PC-9 (cell line): Measurements from ENCODE around the gene IP6K3. TPM values are rescaled to one million over a fixed set of nuclear protein-coding genes. Genes with fewer than 3 reads are reported as not detected.

Experiments used
- BruUV-seq: library from RNA; stranded (reverse); fragments of 400-500 nt; replicated peaks from 2 replicates; lab custom pipeline; 2021; lab: Mats Ljungman, UMichigan
- CTCF ChIA-PET: fragments of 300-600 bp; sonication (Branson Sonifier 250); formaldehyde crosslinking; loops from one replicate; lab custom pipeline; 2022; ENCODE audit warnings: antibody characterized with exemption; lab: Charles Lee
- POLR2A ChIA-PET: fragments of 300-600 bp; sonication (Branson Sonifier 250); formaldehyde crosslinking; loops from one replicate; lab custom pipeline; 2022; ENCODE audit warnings: antibody characterized with exemption; ENCODE audit not compliant: unreplicated experiment; lab: Charles Lee
- DNase-seq, 2 experiments: peaks; one replicate each; pipeline versions ENCODE4 v3.0.0 to v3.0.0-alpha.2; 2015 to 2022; ENCODE audit warnings: mixed read lengths in 1 of 2
- H2AFZ ChIP-seq: fragments of 200-600 bp; sonication (generic); 2 replicates; pipeline ENCODE4 v1.8.1; 2017; ENCODE audit warnings: antibody characterized with exemption
- H3F3A ChIP-seq: fragments of 200-600 bp; sonication (generic); 2 replicates; pipeline ENCODE4 v1.8.1; 2017; ENCODE audit warnings: antibody characterized with exemption, mild to moderate bottlenecking, low read depth; ENCODE audit not compliant: insufficient read depth
- H3K27ac ChIP-seq: fragments of 200-600 bp; sonication (generic); 2 replicates; pipeline ENCODE4 v1.6.1; 2016; ENCODE audit warnings: mixed run types
- H3K27me3 ChIP-seq: fragments of 200-600 bp; sonication (generic); 2 replicates; pipeline ENCODE4 v1.6.1; 2016; ENCODE audit warnings: low read depth, mixed run types; ENCODE audit not compliant: insufficient read depth
- H3K36me3 ChIP-seq: fragments of 200-600 bp; sonication (generic); 2 replicates; pipeline ENCODE4 v1.6.1; 2016; ENCODE audit warnings: low read depth, mixed run types
- H3K4me1 ChIP-seq: fragments of 200-600 bp; sonication (generic); replicated peaks from 2 replicates; pipeline ENCODE4 v1.6.1; 2016; ENCODE audit warnings: mixed run types; ENCODE audit not compliant: insufficient read depth
- H3K4me2 ChIP-seq: fragments of 200-600 bp; sonication (generic); 2 replicates; pipeline ENCODE4 v1.6.1; 2017; ENCODE audit warnings: mixed run types
- H3K4me3 ChIP-seq: fragments of 200-600 bp; sonication (generic); 2 replicates; pipeline ENCODE4 v1.6.1; 2016; ENCODE audit warnings: mixed run types
- H3K79me2 ChIP-seq: fragments of 200-600 bp; sonication (generic); 2 replicates; pipeline ENCODE4 v1.6.1; 2017; ENCODE audit warnings: low read depth, mixed run types
- H3K9me2 ChIP-seq: fragments of 200-600 bp; sonication (generic); 2 replicates; pipeline ENCODE4 v1.8.1; 2017; ENCODE audit warnings: mild to moderate bottlenecking; ENCODE audit not compliant: insufficient read depth
- H3K9me3 ChIP-seq: fragments of 200-600 bp; sonication (generic); 2 replicates; pipeline ENCODE4 v1.8.1; 2016; ENCODE audit warnings: low read depth; ENCODE audit not compliant: insufficient read depth
- H4K20me1 ChIP-seq: fragments of 200-600 bp; sonication (generic); 2 replicates; pipeline ENCODE4 v1.8.1; 2017; ENCODE audit not compliant: insufficient read depth
- EZH2 ChIP-seq: fragments of 200-600 bp; sonication (generic); IDR thresholded peaks from 2 replicates; pipeline ENCODE4 v1.8.0; 2017; ENCODE audit warnings: antibody characterized with exemption, low read depth
- intact Hi-C: fragments of 100-400 bp; cut with micrococcal nuclease; formaldehyde crosslinking; loops from one replicate; pipeline ENCODE4 v1.10.0; 2022; ENCODE audit not compliant: unreplicated experiment
- total RNA-seq: library from RNA; stranded (reverse); gene quantifications from 2 replicates; pipeline ENCODE4 v1.2.3, GENCODE V29; 2021
- TF ChIP-seq, protein P1 (sequence below): fragments of 200-600 bp; sonication (generic); conservative IDR thresholded peaks from 2 replicates; pipeline ENCODE4 v1.6.1; 2017; ENCODE audit warnings: mixed run types, antibody characterized with exemption, mild to moderate bottlenecking, moderate library complexity

The IP6K3 gene
- total RNA-seq, 1 experiment from 2014 or later, result not detected

DNA sequence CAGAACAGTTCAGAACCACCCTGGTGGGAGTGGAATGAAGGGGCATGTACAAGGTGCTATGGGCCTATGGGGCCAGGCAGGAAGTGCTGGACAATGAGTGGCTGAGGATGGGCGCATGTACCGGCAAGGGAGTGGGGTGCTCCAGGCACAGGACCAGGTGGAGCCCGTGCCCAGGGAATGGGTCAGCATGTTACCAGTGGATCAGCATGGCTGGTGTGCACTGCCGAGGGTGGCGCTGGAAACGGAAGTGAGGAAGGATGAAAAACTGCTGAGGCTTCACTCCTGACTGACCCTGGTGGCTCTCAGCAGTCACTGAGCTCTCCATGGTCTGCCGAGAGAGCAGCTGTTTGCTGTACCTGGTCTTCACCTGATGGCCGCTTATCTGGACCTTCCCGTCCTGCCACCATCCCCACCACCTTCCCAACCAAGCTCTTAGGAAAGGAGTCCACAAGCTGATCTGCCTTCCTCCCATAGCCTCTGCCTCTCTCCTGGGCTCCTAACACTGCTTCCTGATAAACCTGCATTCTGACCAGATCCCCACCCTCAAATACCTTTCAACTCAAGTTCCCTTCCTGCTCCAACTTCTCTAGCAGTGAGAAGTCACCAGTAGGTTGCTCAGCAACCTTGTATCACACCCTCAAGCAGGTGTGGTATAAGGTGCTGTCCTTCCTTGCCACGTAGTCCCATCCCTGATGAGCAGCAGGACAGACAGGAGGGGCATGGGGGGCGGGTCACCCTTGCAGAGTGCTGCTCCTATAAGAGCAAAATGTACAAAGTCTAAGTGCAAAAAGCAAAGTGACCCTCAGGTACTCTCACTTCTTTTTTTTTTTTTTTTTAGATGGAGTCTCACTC is 42.3 kb downstream of the IP6K3 start:
- Histone ChIP-seq H3K9me2 (no peaks in the 10 kb centered on the region), H3F3A (peaks cover 41% of the 10 kb centered on the region), H4K20me1 (peaks cover 11% of the 10 kb centered on the region; the same call in 1 of the 2 replicates), H3K27me3 (no peaks in the 10 kb centered on the region), H3K4me1 (no peaks in the 10 kb centered on the region), H3K9me3 (no peaks in the 10 kb centered on the region), H3K27ac (no peak overlapping the region), H3K4me2 (no peak overlapping the region), H2AFZ (no peak overlapping the region), H3K79me2 (peaks cover 11% of the 10 kb centered on the region), H3K36me3 (peaks cover 26% of the 10 kb centered on the region; the same call in 1 of the 2 replicates), H3K4me3 (no peak overlapping the region)
- no peak for TF ChIP-seq EZH2
- POLR2A ChIA-PET, result interaction anchor here (0.6 kb wide), 2 partner anchors 10 to 234 kb away, joined by 3 to 18 read pairs; no protein-coding TSS in a partner anchor
- BruUV-seq, result no TSS peak
- CTCF ChIA-PET, result interaction anchor here (0.7 kb wide), 1 partner anchor 82 kb away, joined by 4 read pairs; no protein-coding TSS in a partner anchor
- intact Hi-C loops, result loop anchor here (10.0 kb wide), 1 partner anchor 860 kb away; the partner anchor contains the start of gene PSMB8
- no peak for DNase-seq

DNA sequence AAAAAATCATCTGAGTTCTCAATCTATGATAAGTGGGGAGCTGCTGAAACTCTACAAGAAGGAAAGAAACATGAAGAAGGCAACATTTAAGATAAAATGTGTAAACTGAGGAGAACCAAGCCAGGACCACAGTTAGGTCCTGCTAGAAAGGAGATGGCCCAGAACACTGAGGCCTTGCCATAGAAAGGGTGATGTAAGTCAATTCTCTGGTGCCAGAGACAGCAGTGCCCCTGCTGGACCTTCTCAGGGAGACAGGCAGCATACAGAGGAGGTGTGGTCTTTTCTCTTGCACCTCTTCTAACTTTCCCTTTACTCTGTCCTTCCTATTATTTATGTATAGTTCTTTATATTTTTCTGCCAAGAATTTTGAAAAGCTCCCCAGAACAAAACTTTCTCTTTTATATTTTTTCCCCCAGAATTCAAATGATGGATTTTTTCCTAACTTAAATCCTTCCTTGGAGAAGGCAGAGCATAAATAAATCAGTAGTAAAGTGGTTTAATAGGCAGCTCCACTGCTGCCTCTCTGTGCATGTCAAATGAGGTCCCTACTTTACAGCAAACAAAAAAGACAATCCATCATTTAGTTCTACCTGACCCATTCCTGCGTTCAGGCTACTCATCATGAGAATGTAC is 44.2 kb downstream of the IP6K3 start:
- peaks cover 56% of the 10 kb centered on the region for H3F3A ChIP-seq
- no peak overlapping the region for H3K4me2 ChIP-seq
- H3K4me1 ChIP-seq, result no peaks in the 10 kb centered on the region
- peaks cover 11% of the 10 kb centered on the region for H4K20me1 ChIP-seq
- H3K79me2 ChIP-seq, result peaks cover 6% of the 10 kb centered on the region; the same call in 1 of the 2 replicates
- H3K27ac ChIP-seq, result no peak overlapping the region
- ChIA-PET POLR2A (interaction anchor here (0.6 kb wide), 2 partner anchors 148 to 367 kb away, joined by 10 to 18 read pairs; no protein-coding TSS in a partner anchor), CTCF (interaction anchor here (0.6 to 1.0 kb wide), 2 partner anchors 60 to 196 kb away, joined by 3 to 4 read pairs; no protein-coding TSS in a partner anchor)
- H3K27me3 ChIP-seq, result no peaks in the 10 kb centered on the region
- TF ChIP-seq, protein P1, sequence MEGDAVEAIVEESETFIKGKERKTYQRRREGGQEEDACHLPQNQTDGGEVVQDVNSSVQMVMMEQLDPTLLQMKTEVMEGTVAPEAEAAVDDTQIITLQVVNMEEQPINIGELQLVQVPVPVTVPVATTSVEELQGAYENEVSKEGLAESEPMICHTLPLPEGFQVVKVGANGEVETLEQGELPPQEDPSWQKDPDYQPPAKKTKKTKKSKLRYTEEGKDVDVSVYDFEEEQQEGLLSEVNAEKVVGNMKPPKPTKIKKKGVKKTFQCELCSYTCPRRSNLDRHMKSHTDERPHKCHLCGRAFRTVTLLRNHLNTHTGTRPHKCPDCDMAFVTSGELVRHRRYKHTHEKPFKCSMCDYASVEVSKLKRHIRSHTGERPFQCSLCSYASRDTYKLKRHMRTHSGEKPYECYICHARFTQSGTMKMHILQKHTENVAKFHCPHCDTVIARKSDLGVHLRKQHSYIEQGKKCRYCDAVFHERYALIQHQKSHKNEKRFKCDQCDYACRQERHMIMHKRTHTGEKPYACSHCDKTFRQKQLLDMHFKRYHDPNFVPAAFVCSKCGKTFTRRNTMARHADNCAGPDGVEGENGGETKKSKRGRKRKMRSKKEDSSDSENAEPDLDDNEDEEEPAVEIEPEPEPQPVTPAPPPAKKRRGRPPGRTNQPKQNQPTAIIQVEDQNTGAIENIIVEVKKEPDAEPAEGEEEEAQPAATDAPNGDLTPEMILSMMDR, result peak; percentile 62
- no peak for TF ChIP-seq EZH2
- intact Hi-C loops, result loop anchor here (10.0 kb wide), 1 partner anchor 858 kb away; the partner anchor contains the start of gene PSMB8
- BruUV-seq, result no TSS peak
- H3K9me3 ChIP-seq, result no peaks in the 10 kb centered on the region
- no peaks in the 10 kb centered on the region for H3K9me2 ChIP-seq
- H3K36me3 ChIP-seq, result peaks cover 12% of the 10 kb centered on the region; the same call in 1 of the 2 replicates
- H3K4me3 ChIP-seq, result no peak overlapping the region
- H2AFZ ChIP-seq, result no peak overlapping the region
- DNase-seq, result peak in 1 of 2 experiments; percentile 45

DNA sequence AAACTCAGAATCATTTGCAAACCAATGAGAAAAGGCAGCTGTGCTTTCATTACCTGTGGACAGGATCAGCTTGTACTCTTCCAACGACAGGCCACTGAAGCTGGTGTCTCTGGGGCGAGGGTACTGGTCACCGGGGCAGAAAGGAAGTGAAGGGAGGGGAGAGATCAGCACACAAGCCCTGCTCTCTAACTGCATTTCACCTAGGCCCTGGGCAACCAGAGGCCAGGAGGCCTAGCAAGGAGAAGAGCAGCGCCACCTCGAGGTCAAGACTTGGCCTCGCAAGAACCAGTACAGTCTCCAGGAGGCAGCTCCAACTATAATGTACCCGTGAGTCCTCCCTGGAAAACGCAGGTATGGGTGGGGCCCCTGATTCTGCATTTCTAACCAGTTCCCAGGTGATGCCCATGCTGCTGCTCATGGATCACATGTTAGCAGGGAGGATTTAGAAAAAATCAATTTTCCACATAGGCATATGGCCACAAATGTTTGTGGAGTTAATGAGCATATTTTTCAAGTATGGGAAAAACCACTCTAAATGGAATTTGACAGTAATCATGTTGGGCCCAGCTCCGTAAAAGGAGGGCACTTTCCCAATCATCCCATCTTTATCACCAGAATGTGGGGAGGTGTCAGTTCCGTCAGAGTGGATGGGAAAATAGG is 46.2 kb downstream of the IP6K3 start:
- ChIA-PET POLR2A (no interaction called here), CTCF (interaction anchor here (0.6 to 1.4 kb wide), 4 partner anchors 111 to 877 kb away, joined by 3 to 12 read pairs (median 4); no protein-coding TSS in a partner anchor)
- Histone ChIP-seq H3K4me1 (no peaks in the 10 kb centered on the region), H3F3A (peaks cover 66% of the 10 kb centered on the region), H3K4me2 (no peak overlapping the region), H3K4me3 (no peak overlapping the region), H3K9me3 (no peaks in the 10 kb centered on the region), H2AFZ (no peak overlapping the region), H4K20me1 (peaks cover 14% of the 10 kb centered on the region), H3K27me3 (no peaks in the 10 kb centered on the region), H3K36me3 (peaks cover 8% of the 10 kb centered on the region; the same call in 1 of the 2 replicates), H3K79me2 (no peaks in the 10 kb centered on the region), H3K9me2 (no peaks in the 10 kb centered on the region), H3K27ac (no peak overlapping the region)
- peak; percentile 49 to 69 for DNase-seq
- no peak for TF ChIP-seq EZH2
- TF ChIP-seq, protein P1, result peak; percentile 83
- BruUV-seq, result TSS peak; percentile 2
- intact Hi-C loops, result loop anchor here (1.0 to 10.0 kb wide), 3 partner anchors 111 to 856 kb away; partner anchors contain the start of gene PSMB8
